HL-60/S4 treated with phorbol 12-myristate 13-acetate at 8.2 ng/mL for 4 days and 3 days (cell line): ENCODE data around the gene HK2.

Source experiments
- in situ Hi-C: fragments of 300-500 bp; cut with MboI; formaldehyde crosslinking; loops from 2 replicates; pipeline ENCODE4 v1.15.0; 2022; ENCODE audit warnings: low sequenced_read_pairs

HK2 gene

GRCh38 chr2:74924463-74925265 is 90.7 kb downstream of the HK2 start:
- in situ Hi-C loops = no loop called here

- in situ Hi-C loops = no loop called here
Measured at GRCh38 chr2:74925361-74925786, 91.4 kb downstream of the HK2 start.

- in situ Hi-C loops = no loop called here
Measured at GRCh38 chr2:74927621-74928020, 93.7 kb downstream of the HK2 start.

- in situ Hi-C loops = no loop called here
Measured at GRCh38 chr2:74930811-74931486, 97.0 kb downstream of the HK2 start.

- in situ Hi-C loops = no loop called here
Measured at GRCh38 chr2:74931940-74932339, 98.0 kb downstream of the HK2 start.

- in situ Hi-C loops = no loop called here
Measured at GRCh38 chr2:74935975-74936391, 102.1 kb downstream of the HK2 start.

- in situ Hi-C loops = no loop called here
Measured at GRCh38 chr2:74937221-74937880, 103.4 kb downstream of the HK2 start.

GRCh38 chr2:74938264-74938663 is 104.3 kb downstream of the HK2 start:
- in situ Hi-C loops = no loop called here

GRCh38 chr2:74939919-74940812 is 106.2 kb downstream of the HK2 start:
- in situ Hi-C loops = no loop called here

GRCh38 chr2:74941284-74941683 is 107.4 kb downstream of the HK2 start:
- in situ Hi-C loops = no loop called here

GRCh38 chr2:74942263-74942662 is 108.3 kb downstream of the HK2 start:
- in situ Hi-C loops = no loop called here
